HG03354 (cell line): ENCODE results near the gene SSH2.

Experiments
- ATAC-seq: cut with Tn5 transposase; IDR thresholded peaks from one replicate; pipeline ENCODE4 v1.9.1; 2021; ENCODE audit warnings: mild to moderate bottlenecking; ENCODE audit not compliant: unreplicated experiment, poor library complexity, severe bottlenecking

SSH2 gene

GRCh38 chr17:29619251-29619650 lies 310.8 kb downstream of the SSH2 start:
- ATAC-seq = no peak

DNA sequence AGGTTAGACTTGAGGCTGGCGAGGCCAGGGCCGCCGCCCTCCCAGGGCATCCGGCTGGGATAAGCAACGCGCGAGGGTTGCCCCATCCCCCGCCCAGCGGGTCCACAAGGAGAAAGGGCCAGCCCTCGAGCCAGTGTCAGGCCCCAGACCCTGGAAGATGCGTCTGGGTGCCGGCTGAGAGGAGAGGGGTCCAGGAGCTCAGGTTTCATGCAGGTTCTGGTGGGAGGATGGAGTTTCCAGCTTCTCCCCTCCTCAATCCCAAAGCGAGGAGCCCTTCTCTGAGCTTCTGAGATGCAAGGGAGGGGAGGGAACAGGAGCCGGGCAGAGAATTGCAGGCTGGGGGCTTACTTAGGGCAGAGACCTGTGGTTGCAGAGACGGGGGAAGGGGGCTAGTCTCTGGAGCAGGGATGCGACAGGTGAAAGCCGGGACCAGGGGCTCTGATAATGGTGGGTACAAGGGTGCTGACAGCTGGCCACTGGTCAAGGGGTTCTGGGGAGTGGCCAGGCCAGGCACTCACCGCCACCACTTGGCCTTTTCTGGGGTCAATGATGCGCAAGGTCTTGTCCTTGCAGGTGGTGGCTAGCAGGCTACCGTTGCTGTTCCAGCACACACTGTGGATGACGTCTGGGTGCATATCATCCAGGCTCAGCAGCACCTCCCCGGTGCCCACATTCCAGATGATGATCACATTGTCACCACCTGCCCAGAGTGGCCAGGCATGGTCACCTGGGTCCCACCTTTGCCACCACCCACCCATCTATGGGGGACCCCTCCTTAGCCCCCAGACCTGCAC lies 311.6 kb downstream of the SSH2 start:
- ATAC-seq = no peak

DNA sequence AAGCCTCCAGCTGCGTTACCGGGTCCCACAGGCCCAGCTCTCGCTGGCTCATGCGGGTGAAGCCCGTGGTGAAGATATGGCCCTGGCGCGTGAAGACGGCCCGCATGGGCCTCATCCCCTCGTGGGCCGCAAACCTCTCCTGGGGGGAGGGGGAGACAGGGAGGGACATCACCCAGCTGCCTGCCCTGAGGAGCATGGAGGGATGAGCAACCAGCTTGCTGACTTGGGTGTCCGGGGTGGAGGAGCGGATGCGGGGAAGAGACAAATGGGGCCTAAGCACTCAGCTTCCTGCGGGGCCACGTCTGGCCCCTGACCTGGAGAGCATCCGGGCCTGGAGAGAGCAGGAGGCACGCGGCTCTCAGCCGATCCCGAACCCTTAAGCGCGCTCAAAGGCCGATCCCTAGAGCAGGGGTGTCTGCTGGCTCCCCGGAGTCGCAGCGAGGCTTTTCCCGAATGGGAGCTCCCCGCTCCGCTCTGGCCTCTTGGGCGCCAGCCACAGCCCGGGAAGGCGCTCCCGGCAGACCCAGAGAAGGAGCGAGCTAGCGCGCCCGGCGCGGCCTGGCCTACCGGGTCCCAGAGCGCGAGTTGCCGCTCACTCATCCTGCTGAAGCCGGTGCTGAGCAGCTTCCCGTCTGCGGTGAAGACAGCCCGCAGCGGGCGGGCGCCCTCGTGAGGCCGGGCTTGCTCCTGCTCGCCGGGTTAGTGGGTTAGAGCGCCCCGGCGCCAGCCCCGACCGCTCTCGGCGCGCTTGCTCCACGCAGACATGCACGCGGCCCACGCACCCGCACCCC lies 312.4 kb downstream of the SSH2 start:
- peak; percentile 24 for ATAC-seq

DNA sequence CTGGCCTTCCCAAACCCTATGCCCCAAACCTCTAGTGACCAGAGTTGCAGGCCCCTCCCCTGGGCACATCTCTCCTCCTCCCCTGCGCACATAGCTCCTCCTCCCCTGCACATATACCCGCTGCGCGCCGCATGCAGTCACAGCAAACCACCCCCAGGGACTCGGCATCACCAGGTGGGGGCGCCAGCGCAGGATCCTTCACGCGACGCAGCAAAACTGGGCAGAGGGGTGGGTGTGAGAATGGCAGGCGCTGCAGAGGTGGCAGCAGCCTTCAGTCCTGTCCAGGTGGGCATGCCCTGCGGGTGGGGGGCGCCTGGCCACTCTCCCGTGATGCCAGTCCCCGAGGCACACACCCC lies 312.9 kb downstream of the SSH2 start:
- ATAC-seq = peak; percentile 56

DNA sequence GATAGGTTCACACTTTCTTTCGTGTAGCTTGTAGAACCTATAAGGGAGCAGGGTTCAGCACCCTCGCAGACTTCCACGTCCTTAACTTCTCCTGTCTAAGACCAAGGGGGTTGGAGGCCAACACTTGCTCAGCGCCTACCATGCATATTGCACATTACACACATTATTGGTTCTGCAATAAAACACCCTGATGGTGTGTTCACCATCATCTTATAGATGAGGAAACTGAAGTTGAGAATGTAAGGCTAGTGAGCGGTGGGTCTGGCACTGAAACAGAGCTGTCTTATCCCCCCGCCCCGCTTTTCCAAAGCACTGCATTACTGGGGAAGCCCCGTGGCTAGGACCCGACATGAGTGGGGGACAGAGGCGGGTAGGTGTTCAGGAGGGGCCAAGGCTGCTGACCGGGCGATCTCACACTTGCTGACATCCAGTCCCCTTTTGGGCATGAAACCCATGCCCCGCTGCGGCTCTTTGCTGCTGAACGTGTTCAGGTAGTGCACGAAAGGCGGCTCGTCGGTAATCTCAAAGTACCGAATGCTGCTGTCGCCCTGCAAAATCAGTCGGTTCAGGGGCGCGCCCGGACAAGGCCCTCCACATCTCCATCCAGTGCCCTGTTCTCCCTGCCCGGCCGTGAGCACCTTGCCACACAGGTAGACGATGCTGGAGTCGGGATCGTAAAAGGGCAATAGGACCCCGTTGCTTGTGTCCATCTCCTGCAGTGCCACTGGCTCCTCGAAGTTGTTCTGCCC lies 313.6 kb downstream of the SSH2 start:
- ATAC-seq = no peak

- peak; percentile 44 for ATAC-seq
Measured at GRCh38 chr17:29615492-29616299, 314.3 kb downstream of the SSH2 start.

DNA sequence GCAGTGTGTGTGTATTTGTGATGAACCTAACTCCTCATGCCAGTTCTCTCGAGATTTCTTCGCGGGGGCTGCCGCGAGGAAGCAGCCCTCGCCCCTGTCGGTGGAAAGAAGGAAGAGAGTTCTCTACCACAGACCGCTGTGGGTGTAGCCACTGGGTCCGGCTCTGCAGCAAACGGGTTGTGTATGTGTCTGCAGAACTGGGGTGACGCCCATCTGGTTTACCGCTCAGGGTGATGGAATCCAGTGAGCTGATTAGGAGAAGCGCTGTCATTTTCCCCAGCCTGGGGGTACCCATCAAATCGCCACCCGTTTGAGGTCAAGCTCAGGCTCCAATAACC lies 315.0 kb downstream of the SSH2 start:
- no peak for ATAC-seq

DNA sequence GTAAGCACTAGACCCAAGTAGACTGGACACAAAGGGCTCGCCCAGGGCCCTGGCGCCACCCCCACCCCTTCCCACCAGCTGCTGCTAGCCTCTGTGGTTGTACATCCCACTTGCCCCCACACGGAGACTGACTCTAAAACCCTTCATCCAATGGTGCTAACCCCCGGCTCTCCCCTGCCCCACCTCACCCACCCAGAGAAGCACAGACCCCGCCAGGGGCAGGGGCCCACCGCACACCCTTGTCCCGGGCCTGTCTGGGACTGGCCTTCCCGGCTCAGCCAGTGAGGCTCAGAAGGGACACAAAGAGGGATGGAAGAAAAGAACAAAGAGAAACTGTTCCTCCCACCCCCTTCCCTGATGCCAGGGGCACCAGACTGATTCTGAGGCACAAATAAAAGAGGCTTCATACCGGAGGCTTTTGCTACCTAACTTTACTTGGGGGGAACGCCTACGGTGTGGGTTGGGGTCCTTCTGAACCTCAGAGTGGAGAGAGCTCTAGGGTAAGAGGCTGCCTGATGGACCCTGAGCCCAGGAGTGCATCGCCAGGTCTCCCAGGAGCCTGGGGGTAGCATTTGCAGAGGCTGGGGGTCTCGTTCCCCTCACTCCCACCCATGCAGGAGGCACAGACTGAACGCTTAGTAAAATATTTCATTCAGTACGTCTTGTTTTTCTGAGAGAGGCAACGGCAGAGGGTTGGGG lies 315.5 kb downstream of the SSH2 start:
- no peak for ATAC-seq

DNA sequence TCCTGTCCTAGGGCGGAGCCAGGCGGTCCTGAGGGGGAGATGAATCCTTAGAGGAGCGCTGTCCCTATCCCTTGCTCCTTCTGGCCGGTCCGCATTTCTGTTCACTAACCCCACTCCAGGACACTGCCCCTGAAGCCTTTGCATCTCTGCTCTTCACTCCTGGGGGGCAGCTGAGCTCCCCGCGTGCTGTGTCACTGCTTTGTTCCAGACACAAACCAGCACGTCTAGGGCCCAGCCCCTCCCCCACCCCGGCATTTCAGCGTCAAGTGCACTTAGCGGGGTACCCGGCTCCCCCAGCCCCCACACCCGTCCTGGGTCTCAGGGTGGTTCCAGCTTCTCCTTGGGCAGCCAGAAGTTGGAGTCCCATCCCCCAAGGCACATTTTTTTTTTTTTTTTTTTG lies 316.2 kb downstream of the SSH2 start:
- no peak for ATAC-seq

GRCh38 chr17:29613352-29613837 lies 316.6 kb downstream of the SSH2 start:
- ATAC-seq = peak; percentile 50

- no peak for ATAC-seq
Measured at GRCh38 chr17:29612404-29613280, 317.4 kb downstream of the SSH2 start.

DNA sequence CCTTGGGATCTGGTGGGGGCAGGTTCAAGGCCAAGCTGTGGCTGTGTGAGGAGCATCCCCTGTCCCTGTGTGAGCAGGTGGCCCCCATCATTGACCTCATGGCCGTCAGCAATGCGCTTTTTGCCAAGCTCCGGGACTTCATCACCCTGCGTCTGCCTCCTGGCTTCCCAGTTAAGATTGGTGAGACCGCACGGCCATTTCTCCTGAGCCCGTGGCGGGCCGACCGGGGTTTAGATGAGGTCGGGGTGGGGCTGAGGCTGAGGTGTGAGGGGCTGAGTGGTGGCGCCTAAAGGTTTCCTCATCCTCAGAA lies 318.0 kb downstream of the SSH2 start:
- no peak for ATAC-seq

DNA sequence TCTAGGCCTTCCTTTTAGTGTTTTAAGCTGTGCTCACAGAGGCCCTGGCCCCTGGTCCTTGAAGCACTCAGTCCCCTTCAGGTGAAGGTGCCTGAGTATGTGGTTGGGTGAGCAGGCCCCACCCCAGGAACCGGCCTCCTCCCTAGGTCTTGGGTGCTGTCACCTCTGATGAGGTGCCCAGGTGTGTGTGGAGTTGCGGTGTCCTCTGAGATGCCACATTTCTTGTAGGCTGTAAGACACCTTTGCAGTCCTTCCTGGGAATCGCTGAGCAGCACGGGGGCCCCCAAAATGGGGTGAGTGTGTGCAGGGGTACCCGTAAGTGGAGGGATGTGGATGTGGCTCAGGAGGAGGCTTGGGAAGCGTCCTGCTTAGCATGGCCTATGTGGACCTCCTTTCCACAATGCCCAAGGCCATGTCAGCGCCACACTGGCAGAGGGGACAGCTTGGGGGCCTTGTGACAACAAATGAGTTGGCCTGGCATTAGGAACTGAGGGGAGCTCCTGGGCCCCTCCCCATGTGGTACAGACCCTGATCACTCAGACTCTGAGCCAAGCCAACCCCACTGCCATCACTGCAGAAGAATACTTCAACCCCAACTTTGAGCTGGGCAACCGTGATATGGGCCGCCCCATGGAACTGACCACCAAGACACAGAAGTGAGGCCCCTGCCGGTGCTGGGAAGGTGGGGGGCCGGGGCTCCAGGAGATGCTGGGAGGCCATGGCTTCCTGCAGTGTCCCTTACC lies 318.5 kb downstream of the SSH2 start:
- no peak for ATAC-seq

GRCh38 chr17:29610395-29610794 lies 319.6 kb downstream of the SSH2 start:
- no peak for ATAC-seq

DNA sequence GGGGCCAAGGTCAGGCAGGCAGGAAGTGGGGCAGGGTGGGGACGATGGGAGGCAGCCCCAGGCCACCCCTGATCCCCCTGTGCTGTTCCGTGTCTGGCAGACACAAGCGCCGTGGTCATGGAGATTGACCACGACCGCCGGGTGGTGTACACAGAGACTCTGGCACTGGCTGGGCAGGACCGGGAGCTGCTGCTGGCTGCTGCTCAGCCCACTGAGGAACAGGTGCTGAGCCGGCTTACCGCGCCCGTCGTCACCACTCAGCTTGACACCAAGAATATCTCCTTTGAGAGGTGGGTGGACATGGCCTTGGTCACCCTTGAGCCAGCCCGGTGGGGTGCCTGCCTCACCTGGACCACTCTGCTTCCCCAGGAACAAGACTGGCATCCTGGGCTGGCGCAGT lies 321.0 kb downstream of the SSH2 start:
- ATAC-seq = no peak

DNA sequence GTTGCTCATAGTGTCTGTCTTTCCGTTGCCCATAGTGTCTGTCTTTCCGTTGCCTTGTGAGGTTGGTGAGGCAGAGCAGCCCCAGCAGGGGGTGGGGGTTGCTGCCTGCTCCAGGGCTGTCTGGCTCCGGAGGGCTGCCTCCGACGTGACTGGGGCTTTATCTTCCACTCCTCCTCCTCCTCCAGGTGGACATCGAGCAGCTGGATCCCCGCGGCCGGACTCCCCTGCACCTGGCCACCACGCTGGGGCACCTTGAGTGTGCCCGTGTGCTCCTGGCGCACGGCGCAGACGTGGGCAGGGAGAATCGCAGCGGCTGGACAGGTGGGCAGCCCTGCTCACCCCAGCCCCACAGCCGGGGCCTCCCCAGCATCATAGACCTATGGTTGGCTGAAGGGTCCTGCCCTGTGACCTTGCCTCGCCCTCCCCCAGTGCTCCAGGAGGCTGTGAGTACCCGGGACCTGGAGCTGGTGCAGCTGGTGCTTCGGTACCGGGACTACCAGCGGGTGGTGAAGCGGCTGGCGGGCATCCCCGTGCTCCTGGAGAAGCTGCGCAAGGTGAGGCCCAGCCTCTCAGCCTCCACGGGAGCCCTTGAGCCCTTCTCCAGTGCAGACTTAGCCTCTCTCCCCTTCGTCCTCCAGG lies 322.4 kb downstream of the SSH2 start:
- no peak for ATAC-seq

- ATAC-seq = no peak
Measured at GRCh38 chr17:29603109-29603674, 326.8 kb downstream of the SSH2 start.
